CD4-positive, alpha-beta T cell (primary cell): ENCODE data around the gene SNED1. TPM values are rescaled to one million over a fixed set of nuclear protein-coding genes. Genes with fewer than 3 reads are reported as not detected.

Experiments
- ATAC-seq: fragments of 200-7000 bp; cut with Tn5 transposase; one replicate; pipeline ENCODE4 v1.10.0; 2022; ENCODE audit warnings: mild to moderate bottlenecking; ENCODE audit not compliant: poor library complexity
- CTCF ChIA-PET: fragments of 350-600 bp; sonication (Branson Sonifier 250); formaldehyde crosslinking; loops from one replicate; lab custom pipeline; 2021; ENCODE audit warnings: antibody characterized with exemption, inconsistent platforms; lab: Charles Lee
- POLR2A ChIA-PET: fragments of 350-600 bp; sonication (Branson Sonifier 250); formaldehyde crosslinking; loops from one replicate; lab custom pipeline; 2021; ENCODE audit warnings: antibody characterized with exemption, inconsistent platforms; lab: Charles Lee
- DNase-seq, 14 experiments: peaks; one replicate each; pipeline ENCODE4 v3.0.0-alpha.2; 2013 to 2020; ENCODE audit warnings: mixed read lengths in 2 of 14
- H3K27ac ChIP-seq, 2 donors: one replicate each; pipeline versions ENCODE4 v1.5.1 to v1.7.0; 2013; ENCODE audit warnings: low read length in 2 of 2, low read depth in 1 of 2, mild to moderate bottlenecking in 1 of 2
- H3K27me3 ChIP-seq, 2 experiments: 1 replicate in 1 of 2; 2 replicates in 1 of 2; pipeline versions ENCODE4 v1.6.1 to v1.7.0; 2013; ENCODE audit warnings: low read length in 2 of 2, control low read depth in 1 of 2, mild to moderate bottlenecking in 1 of 2, moderate library complexity in 1 of 2; ENCODE audit not compliant: insufficient read depth in 2 of 2, control insufficient read depth in 1 of 2
- H3K36me3 ChIP-seq: one replicate; pipeline ENCODE4 v1.6.1; 2013; ENCODE audit warnings: low read length, control low read depth; ENCODE audit not compliant: insufficient read depth
- H3K4me1 ChIP-seq: one replicate; pipeline ENCODE4 v1.6.1; 2013; ENCODE audit warnings: low read length, control low read depth; ENCODE audit not compliant: insufficient read depth
- H3K4me3 ChIP-seq: one replicate; pipeline ENCODE4 v1.5.1; 2013; ENCODE audit warnings: mild to moderate bottlenecking, low read length, moderate library complexity
- H3K9me3 ChIP-seq, 2 experiments: 1 replicate in 1 of 2; 2 replicates in 1 of 2; pipeline versions ENCODE4 v1.6.1 to v1.7.0; 2013; ENCODE audit warnings: low read length in 2 of 2, mild to moderate bottlenecking in 2 of 2, control low read depth in 1 of 2, moderate library complexity in 1 of 2; ENCODE audit not compliant: control insufficient read depth in 1 of 2, insufficient read depth in 1 of 2
- H3K27ac Mint-ChIP-seq: one replicate; pipeline ENCODE4 v1.8.0; 2020; ENCODE audit warnings: mixed read lengths
- H3K27me3 Mint-ChIP-seq: one replicate; pipeline ENCODE4 v1.8.0; 2021; ENCODE audit warnings: mixed read lengths
- H3K36me3 Mint-ChIP-seq: one replicate; pipeline ENCODE4 v1.8.0; 2021; ENCODE audit warnings: low read depth, mixed read lengths
- H3K4me1 Mint-ChIP-seq: one replicate; pipeline ENCODE4 v1.8.0; 2021; ENCODE audit warnings: low read depth, mixed read lengths
- H3K4me3 Mint-ChIP-seq: one replicate; pipeline ENCODE4 v1.8.0; 2020; ENCODE audit warnings: mild to moderate bottlenecking, mixed read lengths
- H3K9me3 Mint-ChIP-seq: one replicate; pipeline ENCODE4 v1.8.0; 2020; ENCODE audit warnings: mixed read lengths
- CTCF ChIP-seq: fragments of 200-600 bp; IDR thresholded peaks from one replicate; pipeline ENCODE4 v1.8.0; 2022; ENCODE audit warnings: antibody characterized with exemption, mild to moderate bottlenecking
- intact Hi-C, 2 experiments: fragments of 100-400 bp; cut with DNase I in 1 of 2; cut with micrococcal nuclease in 1 of 2; formaldehyde crosslinking; loops; one replicate each; pipeline versions ENCODE4 v1.15.1 to v1.9.0; 2023 to 2025; cut with DNase I, micrococcal nuclease
- total RNA-seq, 174 experiments: library from RNA in 2 of 174; stranded (reverse) in 2 of 174; gene quantifications; one replicate each; pipeline ENCODE4 v1.2.3 and lab custom pipeline; 2021 to 2026

Gene SNED1
- total RNA-seq, 2 experiments from 2014 or later: 42.0 to 42.7 TPM

GRCh38 chr2:240987588-240987987, 10.8 kb upstream of the SNED1 start:
- no peak for DNase-seq
- no peak for ATAC-seq
- Mint-ChIP-seq H3K36me3 (no peaks in the 10 kb centered on the region), H3K9me3 (no peaks in the 10 kb centered on the region), H3K4me1 (no peaks in the 10 kb centered on the region), H3K4me3 (no peak overlapping the region), H3K27ac (no peak overlapping the region), H3K27me3 (no peaks in the 10 kb centered on the region)
- ChIA-PET CTCF (no interaction called here), POLR2A (no interaction called here)
- no peak for TF ChIP-seq CTCF
- no peak overlapping the region for H3K4me3 ChIP-seq
- H3K27ac ChIP-seq: no peak overlapping the region
- intact Hi-C loops: no loop called here
- H3K27me3 ChIP-seq: no peaks in the 10 kb centered on the region
- H3K9me3 ChIP-seq: no peaks in the 10 kb centered on the region
- peaks cover 6% of the 10 kb centered on the region for H3K4me1 ChIP-seq
- no peaks in the 10 kb centered on the region for H3K36me3 ChIP-seq

- Mint-ChIP-seq H3K4me3 (no peak overlapping the region), H3K9me3 (no peaks in the 10 kb centered on the region), H3K27me3 (no peaks in the 10 kb centered on the region), H3K36me3 (no peaks in the 10 kb centered on the region), H3K4me1 (no peaks in the 10 kb centered on the region), H3K27ac (no peak overlapping the region)
- intact Hi-C loops: no loop called here
- H3K4me3 ChIP-seq: no peak overlapping the region
- ChIA-PET CTCF (no interaction called here), POLR2A (no interaction called here)
- peaks cover 6% of the 10 kb centered on the region for H3K4me1 ChIP-seq
- no peak for TF ChIP-seq CTCF
- DNase-seq (no peak), ATAC-seq (no peak)
- no peak overlapping the region for H3K27ac ChIP-seq
- no peaks in the 10 kb centered on the region for H3K27me3 ChIP-seq
- H3K9me3 ChIP-seq: no peaks in the 10 kb centered on the region
- no peaks in the 10 kb centered on the region for H3K36me3 ChIP-seq
Observed at GRCh38 chr2:240988146-240988545, 10.3 kb upstream of the SNED1 start.

GRCh38 chr2:240988571-240989271, 9.7 kb upstream of the SNED1 start:
- no peaks in the 10 kb centered on the region for H3K9me3 Mint-ChIP-seq
- H3K4me1 Mint-ChIP-seq: no peaks in the 10 kb centered on the region
- H3K27me3 Mint-ChIP-seq: no peaks in the 10 kb centered on the region
- ChIA-PET POLR2A (no interaction called here), CTCF (interaction anchor here (1.1 kb wide), 1 partner anchor 74 kb away, joined by 3 read pairs; no protein-coding TSS in a partner anchor)
- Histone ChIP-seq H3K36me3 (no peaks in the 10 kb centered on the region), H3K9me3 (no peaks in the 10 kb centered on the region), H3K4me3 (no peak overlapping the region), H3K27me3 (peaks cover 0 to 3% of the 10 kb centered on the region in 2 experiments), H3K27ac (no peak overlapping the region), H3K4me1 (peaks cover under 1% of the 10 kb centered on the region)
- no peak overlapping the region for H3K27ac Mint-ChIP-seq
- no peaks in the 10 kb centered on the region for H3K36me3 Mint-ChIP-seq
- intact Hi-C loops: no loop called here
- no peak for ATAC-seq
- peak in 1 of 14 experiments; percentile 5 for DNase-seq
- no peak overlapping the region for H3K4me3 Mint-ChIP-seq
- TF ChIP-seq CTCF: no peak
